ENCODE results near the gene COL4A5. TPM values are rescaled to one million over a fixed set of nuclear protein-coding genes. Genes with fewer than 3 reads are reported as not detected.

COL4A5 gene
- total and polyA plus RNA-seq, 4 donors, result 0.63 to 10.3 (median 1.2) TPM

DNA sequence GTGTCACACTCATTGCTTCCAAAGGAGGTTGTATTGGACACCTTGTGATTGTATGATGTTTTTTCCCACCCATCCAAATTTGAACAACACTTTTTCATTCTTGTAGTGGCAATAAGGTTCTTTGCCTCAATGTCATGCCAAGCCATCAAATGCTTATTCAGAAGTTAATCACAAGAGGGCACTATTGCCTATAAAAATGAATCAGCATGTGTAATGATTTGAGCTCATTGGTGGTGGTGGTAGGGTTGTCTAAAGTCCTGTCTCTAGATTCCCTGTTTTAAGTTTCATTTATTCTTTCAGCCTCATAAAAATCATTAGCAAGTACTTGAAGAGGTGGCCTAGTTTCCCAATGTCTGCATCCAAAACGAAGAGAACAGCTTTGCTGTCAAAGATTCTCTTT is 259.7 kb downstream of the COL4A5 start:
- WGBS, result 32% methylated on average over 1 of the region's 1 CpG
- no peak for DNase-seq (ENCODE audit: low spot score)
- Histone ChIP-seq H3K9ac (ENCODE audit: low read depth in 1 of 2, low read length in 2 of 2) (no peak overlapping the region), H3K4me1 (ENCODE audit: control insufficient read depth in 4 of 4, insufficient read depth in 4 of 4, low read length in 3 of 4) (no peaks in the 10 kb centered on the region), H3K27me3 (ENCODE audit: control insufficient read depth in 4 of 4, insufficient read depth in 4 of 4, low read length in 3 of 4) (no peaks in the 10 kb centered on the region), H3K36me3 (ENCODE audit: control insufficient read depth in 4 of 4, insufficient read depth in 3 of 4, low read depth in 1 of 4, low read length in 3 of 4) (no peaks in the 10 kb centered on the region), H3K9me3 (ENCODE audit: control insufficient read depth in 4 of 4, low read length in 3 of 4) (no peaks in the 10 kb centered on the region), H3K27ac (ENCODE audit: low read depth in 1 of 2, low read length in 2 of 2) (no peak overlapping the region), H3K4me3 (ENCODE audit: low read depth in 1 of 3, low read length in 3 of 3) (no peak overlapping the region)
- TF ChIP-seq, protein P1, sequence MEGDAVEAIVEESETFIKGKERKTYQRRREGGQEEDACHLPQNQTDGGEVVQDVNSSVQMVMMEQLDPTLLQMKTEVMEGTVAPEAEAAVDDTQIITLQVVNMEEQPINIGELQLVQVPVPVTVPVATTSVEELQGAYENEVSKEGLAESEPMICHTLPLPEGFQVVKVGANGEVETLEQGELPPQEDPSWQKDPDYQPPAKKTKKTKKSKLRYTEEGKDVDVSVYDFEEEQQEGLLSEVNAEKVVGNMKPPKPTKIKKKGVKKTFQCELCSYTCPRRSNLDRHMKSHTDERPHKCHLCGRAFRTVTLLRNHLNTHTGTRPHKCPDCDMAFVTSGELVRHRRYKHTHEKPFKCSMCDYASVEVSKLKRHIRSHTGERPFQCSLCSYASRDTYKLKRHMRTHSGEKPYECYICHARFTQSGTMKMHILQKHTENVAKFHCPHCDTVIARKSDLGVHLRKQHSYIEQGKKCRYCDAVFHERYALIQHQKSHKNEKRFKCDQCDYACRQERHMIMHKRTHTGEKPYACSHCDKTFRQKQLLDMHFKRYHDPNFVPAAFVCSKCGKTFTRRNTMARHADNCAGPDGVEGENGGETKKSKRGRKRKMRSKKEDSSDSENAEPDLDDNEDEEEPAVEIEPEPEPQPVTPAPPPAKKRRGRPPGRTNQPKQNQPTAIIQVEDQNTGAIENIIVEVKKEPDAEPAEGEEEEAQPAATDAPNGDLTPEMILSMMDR (IDR thresholded peaks at IDR 0.05; ENCODE audit: low read depth, low read length, missing input control), result peak; percentile 39
- TF ChIP-seq HNF4A (conservative IDR thresholded peaks at IDR 0.05), result no peak
- TF ChIP-seq RAD21 (IDR thresholded peaks at IDR 0.05), result peak; percentile 58 to 78
- no peak for TF ChIP-seq HNF4G (IDR thresholded peaks at IDR 0.05)
- no peak for TF ChIP-seq SP1 (IDR thresholded peaks at IDR 0.05)

DNA sequence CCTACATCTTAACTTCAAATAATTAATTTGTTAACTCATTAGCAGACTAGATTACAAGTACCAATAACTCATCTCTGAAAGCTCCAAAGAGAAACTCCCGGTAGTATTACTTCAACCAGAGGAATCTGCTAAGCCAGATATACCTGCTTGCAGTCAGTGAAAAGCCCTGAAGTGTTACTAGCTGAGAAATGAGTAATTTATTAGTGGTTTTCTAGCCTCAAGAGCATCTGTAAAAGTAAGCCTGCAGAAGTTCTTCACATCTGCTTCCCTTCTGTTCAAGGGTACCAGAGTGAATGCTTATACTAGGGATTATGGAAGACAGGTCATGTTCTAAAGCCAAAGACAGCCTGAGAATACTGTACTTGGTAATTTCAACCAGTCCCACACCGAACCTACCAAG is 262.0 kb downstream of the COL4A5 start:
- WGBS, result 77% methylated on average over 2 of the region's 2 CpGs
- Histone ChIP-seq H3K27me3 (ENCODE audit: control insufficient read depth in 4 of 4, insufficient read depth in 4 of 4, low read length in 3 of 4) (no peaks in the 10 kb centered on the region), H3K27ac (ENCODE audit: low read depth in 1 of 2, low read length in 2 of 2) (no peak overlapping the region), H3K9ac (ENCODE audit: low read depth in 1 of 2, low read length in 2 of 2) (no peak overlapping the region), H3K36me3 (ENCODE audit: control insufficient read depth in 4 of 4, insufficient read depth in 3 of 4, low read depth in 1 of 4, low read length in 3 of 4) (no peaks in the 10 kb centered on the region), H3K9me3 (ENCODE audit: control insufficient read depth in 4 of 4, low read length in 3 of 4) (no peaks in the 10 kb centered on the region), H3K4me3 (ENCODE audit: low read depth in 1 of 3, low read length in 3 of 3) (no peak overlapping the region), H3K4me1 (ENCODE audit: control insufficient read depth in 4 of 4, insufficient read depth in 4 of 4, low read length in 3 of 4) (no peaks in the 10 kb centered on the region)
- DNase-seq (ENCODE audit: low spot score), result no peak
- no peak for TF ChIP-seq TAF1 (conservative IDR thresholded peaks at IDR 0.05)
- TF ChIP-seq, protein P1 (IDR thresholded peaks at IDR 0.05; ENCODE audit: low read depth, low read length, missing input control), result no peak
- TF ChIP-seq, protein P2, sequence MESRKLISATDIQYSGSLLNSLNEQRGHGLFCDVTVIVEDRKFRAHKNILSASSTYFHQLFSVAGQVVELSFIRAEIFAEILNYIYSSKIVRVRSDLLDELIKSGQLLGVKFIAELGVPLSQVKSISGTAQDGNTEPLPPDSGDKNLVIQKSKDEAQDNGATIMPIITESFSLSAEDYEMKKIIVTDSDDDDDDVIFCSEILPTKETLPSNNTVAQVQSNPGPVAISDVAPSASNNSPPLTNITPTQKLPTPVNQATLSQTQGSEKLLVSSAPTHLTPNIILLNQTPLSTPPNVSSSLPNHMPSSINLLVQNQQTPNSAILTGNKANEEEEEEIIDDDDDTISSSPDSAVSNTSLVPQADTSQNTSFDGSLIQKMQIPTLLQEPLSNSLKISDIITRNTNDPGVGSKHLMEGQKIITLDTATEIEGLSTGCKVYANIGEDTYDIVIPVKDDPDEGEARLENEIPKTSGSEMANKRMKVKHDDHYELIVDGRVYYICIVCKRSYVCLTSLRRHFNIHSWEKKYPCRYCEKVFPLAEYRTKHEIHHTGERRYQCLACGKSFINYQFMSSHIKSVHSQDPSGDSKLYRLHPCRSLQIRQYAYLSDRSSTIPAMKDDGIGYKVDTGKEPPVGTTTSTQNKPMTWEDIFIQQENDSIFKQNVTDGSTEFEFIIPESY (IDR thresholded peaks at IDR 0.05), result no peak
- TF ChIP-seq HNF4A (conservative IDR thresholded peaks at IDR 0.05), result no peak
- TF ChIP-seq, protein P3, sequence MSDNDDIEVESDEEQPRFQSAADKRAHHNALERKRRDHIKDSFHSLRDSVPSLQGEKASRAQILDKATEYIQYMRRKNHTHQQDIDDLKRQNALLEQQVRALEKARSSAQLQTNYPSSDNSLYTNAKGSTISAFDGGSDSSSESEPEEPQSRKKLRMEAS (IDR thresholded peaks at IDR 0.05), result no peak
- TF ChIP-seq SP1 (IDR thresholded peaks at IDR 0.05), result no peak
- TF ChIP-seq NR2F2 (IDR thresholded peaks at IDR 0.05), result no peak
- TF ChIP-seq HNF4G (IDR thresholded peaks at IDR 0.05), result no peak
- TF ChIP-seq YY1 (IDR thresholded peaks at IDR 0.05), result no peak

DNA sequence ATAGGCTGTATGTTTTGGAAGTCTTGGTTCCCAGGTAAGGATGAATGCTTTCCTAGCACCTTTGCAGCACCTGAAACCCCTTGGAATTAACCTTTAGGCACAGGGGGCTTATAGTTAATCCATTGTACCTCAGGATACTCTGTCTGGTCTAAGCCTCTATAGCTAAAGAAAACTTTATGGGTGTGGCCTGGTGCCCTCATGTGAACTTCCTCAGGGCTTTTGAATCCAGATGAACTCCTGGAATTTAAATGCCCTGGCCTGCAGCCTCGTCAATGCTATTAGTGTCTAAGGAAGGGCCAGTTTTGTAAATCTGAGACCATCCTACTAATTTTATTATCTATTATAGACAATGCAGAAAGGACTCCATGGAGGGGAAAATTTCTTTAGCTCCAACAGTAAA is 262.9 kb downstream of the COL4A5 start:
- 43% methylated on average over 1 of the region's 1 CpG for WGBS
- Histone ChIP-seq H3K36me3 (ENCODE audit: control insufficient read depth in 4 of 4, insufficient read depth in 3 of 4, low read depth in 1 of 4, low read length in 3 of 4) (no peaks in the 10 kb centered on the region), H3K27ac (ENCODE audit: low read depth in 1 of 2, low read length in 2 of 2) (no peak overlapping the region), H3K9ac (ENCODE audit: low read depth in 1 of 2, low read length in 2 of 2) (no peak overlapping the region), H3K4me1 (ENCODE audit: control insufficient read depth in 4 of 4, insufficient read depth in 4 of 4, low read length in 3 of 4) (no peaks in the 10 kb centered on the region), H3K4me3 (ENCODE audit: low read depth in 1 of 3, low read length in 3 of 3) (no peak overlapping the region), H3K27me3 (ENCODE audit: control insufficient read depth in 4 of 4, insufficient read depth in 4 of 4, low read length in 3 of 4) (no peaks in the 10 kb centered on the region), H3K9me3 (ENCODE audit: control insufficient read depth in 4 of 4, low read length in 3 of 4) (no peaks in the 10 kb centered on the region)
- DNase-seq (ENCODE audit: low spot score), result no peak
- TF ChIP-seq, protein P4, sequence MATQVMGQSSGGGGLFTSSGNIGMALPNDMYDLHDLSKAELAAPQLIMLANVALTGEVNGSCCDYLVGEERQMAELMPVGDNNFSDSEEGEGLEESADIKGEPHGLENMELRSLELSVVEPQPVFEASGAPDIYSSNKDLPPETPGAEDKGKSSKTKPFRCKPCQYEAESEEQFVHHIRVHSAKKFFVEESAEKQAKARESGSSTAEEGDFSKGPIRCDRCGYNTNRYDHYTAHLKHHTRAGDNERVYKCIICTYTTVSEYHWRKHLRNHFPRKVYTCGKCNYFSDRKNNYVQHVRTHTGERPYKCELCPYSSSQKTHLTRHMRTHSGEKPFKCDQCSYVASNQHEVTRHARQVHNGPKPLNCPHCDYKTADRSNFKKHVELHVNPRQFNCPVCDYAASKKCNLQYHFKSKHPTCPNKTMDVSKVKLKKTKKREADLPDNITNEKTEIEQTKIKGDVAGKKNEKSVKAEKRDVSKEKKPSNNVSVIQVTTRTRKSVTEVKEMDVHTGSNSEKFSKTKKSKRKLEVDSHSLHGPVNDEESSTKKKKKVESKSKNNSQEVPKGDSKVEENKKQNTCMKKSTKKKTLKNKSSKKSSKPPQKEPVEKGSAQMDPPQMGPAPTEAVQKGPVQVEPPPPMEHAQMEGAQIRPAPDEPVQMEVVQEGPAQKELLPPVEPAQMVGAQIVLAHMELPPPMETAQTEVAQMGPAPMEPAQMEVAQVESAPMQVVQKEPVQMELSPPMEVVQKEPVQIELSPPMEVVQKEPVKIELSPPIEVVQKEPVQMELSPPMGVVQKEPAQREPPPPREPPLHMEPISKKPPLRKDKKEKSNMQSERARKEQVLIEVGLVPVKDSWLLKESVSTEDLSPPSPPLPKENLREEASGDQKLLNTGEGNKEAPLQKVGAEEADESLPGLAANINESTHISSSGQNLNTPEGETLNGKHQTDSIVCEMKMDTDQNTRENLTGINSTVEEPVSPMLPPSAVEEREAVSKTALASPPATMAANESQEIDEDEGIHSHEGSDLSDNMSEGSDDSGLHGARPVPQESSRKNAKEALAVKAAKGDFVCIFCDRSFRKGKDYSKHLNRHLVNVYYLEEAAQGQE (IDR thresholded peaks at IDR 0.05), result no peak
- TF ChIP-seq JUND (IDR thresholded peaks at IDR 0.05), result no peak
- no peak for TF ChIP-seq YY1 (IDR thresholded peaks at IDR 0.05)
- TF ChIP-seq EGR1 (IDR thresholded peaks at IDR 0.05; ENCODE audit: low read depth in 2 of 2), result no peak
- TF ChIP-seq NR2F2 (IDR thresholded peaks at IDR 0.05), result no peak
- no peak for TF ChIP-seq GABPA (IDR thresholded peaks at IDR 0.05 in 1 of 2, conservative IDR thresholded peaks at IDR 0.05 in 1 of 2)
- no peak for TF ChIP-seq FOXA1 (IDR thresholded peaks at IDR 0.05)
- no peak for TF ChIP-seq HNF4G (IDR thresholded peaks at IDR 0.05)
- TF ChIP-seq, protein P5, sequence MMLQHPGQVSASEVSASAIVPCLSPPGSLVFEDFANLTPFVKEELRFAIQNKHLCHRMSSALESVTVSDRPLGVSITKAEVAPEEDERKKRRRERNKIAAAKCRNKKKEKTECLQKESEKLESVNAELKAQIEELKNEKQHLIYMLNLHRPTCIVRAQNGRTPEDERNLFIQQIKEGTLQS (IDR thresholded peaks at IDR 0.05), result no peak
- no peak for TF ChIP-seq SP1 (IDR thresholded peaks at IDR 0.05)
